Activated T-helper 2 cell treated with anti-CD3 and anti-CD28 coated beads, Interferon-gamma antibody, Interleukin-2, Interleukin-4, amounts not matched to agents 10 μg/mL and 5 μg/mL and 100 μg/mL, durations not matched to agents 14 hours and 24 hours and 36 hours (primary cell): ENCODE results near the gene PRKCA. TPM values are rescaled to one million over a fixed set of nuclear protein-coding genes. Genes with fewer than 3 reads are reported as not detected.

Source experiments
- DNase-seq: peaks from one replicate; pipeline ENCODE4 v3.0.0; 2021; ENCODE audit warnings: low spot score
- H3K27ac Mint-ChIP-seq: one replicate; pipeline ENCODE4 v1.8.0; 2021; ENCODE audit warnings: mixed read lengths
- H3K27me3 Mint-ChIP-seq: one replicate; pipeline ENCODE4 v1.8.0; 2021; ENCODE audit warnings: low read depth, mixed read lengths
- H3K36me3 Mint-ChIP-seq: one replicate; pipeline ENCODE4 v1.8.0; 2021; ENCODE audit warnings: low read depth, mixed read lengths
- H3K4me1 Mint-ChIP-seq: one replicate; pipeline ENCODE4 v1.8.0; 2021; ENCODE audit warnings: low read depth, mixed read lengths
- H3K4me3 Mint-ChIP-seq: one replicate; pipeline ENCODE4 v1.8.0; 2021; ENCODE audit warnings: low read depth, mild to moderate bottlenecking, moderate library complexity, mixed read lengths
- H3K9me3 Mint-ChIP-seq: one replicate; pipeline ENCODE4 v1.8.0; 2021; ENCODE audit warnings: mixed read lengths
- intact Hi-C: fragments of 100-400 bp; cut with micrococcal nuclease; formaldehyde crosslinking; loops from one replicate; pipeline ENCODE4 v1.15.1; 2023
- total RNA-seq: library from RNA; stranded (reverse); gene quantifications from 2 replicates; pipeline ENCODE4 v1.2.3, GENCODE V29; 2022

Gene PRKCA
- total RNA-seq, 1 donor from 2014 or later, result 268 TPM

GRCh38 chr17:66793814-66794213 lies 491.4 kb downstream of the PRKCA start:
- peaks cover 1% of the 10 kb centered on the region for H3K4me1 Mint-ChIP-seq
- no peaks in the 10 kb centered on the region for H3K27me3 Mint-ChIP-seq
- DNase-seq, result no peak
- peaks cover 18% of the 10 kb centered on the region for H3K9me3 Mint-ChIP-seq
- no peak overlapping the region for H3K4me3 Mint-ChIP-seq
- H3K27ac Mint-ChIP-seq, result no peak overlapping the region
- peaks cover 84% of the 10 kb centered on the region for H3K36me3 Mint-ChIP-seq
- intact Hi-C loops, result no loop called here

DNA sequence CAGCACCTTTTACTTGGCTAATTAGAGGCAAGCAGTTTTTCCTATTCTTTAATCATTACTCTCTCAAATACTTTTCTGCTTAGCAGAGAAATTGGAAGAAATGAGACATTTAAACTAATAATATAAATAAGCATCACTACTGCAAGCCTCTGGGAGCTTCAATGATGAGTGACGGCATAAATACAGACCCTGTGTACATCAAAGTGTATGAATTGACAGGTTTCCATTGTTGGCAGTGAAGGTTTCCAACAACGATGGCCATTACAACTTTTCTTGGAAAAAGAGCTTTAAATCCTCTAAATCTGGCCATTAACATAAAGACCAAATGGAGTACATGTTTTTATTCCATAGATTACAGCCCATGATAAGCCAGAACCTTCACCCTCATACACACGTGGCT lies 493.1 kb downstream of the PRKCA start:
- intact Hi-C loops, result no loop called here
- Mint-ChIP-seq H3K4me1 (peaks cover 1% of the 10 kb centered on the region), H3K4me3 (no peak overlapping the region), H3K27ac (no peak overlapping the region), H3K27me3 (no peaks in the 10 kb centered on the region), H3K9me3 (peaks cover 18% of the 10 kb centered on the region), H3K36me3 (peaks cover 80% of the 10 kb centered on the region)
- DNase-seq, result no peak

DNA sequence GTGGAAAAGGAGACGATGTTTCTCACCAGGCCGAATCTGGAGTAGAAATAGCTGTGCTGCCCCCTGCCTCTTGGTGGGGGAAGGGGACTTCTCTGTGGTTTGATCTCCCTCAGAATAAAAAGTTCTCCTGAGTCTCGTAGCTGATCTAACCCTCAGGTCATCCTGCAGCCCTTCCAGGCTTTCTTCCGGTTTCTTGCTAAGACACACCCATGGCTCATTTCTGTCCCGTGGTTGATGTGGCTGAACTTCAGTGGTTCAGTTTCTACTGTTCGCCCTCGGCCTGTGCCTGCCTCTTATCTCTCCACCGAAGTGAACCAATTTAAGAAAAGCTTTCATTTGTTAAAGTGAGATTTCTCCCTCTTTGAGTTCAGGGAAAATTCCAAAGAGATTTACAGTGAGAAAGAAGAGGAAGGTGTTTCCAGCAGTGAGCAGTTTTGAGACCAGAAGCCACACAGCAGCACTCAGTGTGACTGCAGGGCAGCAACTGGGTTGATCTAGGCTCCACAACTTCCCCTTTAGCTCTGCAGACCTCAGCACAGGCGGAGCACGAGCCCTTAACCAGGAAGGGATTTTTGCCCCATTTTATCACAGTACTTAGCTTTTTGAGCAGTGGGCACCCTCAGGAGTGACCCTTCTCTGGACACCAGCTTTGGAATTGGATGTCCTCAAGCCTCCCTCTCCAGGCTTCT lies 497.6 kb downstream of the PRKCA start:
- H3K36me3 Mint-ChIP-seq, result peaks cover 75% of the 10 kb centered on the region
- no peaks in the 10 kb centered on the region for H3K27me3 Mint-ChIP-seq
- H3K4me3 Mint-ChIP-seq, result no peak overlapping the region
- DNase-seq, result no peak
- intact Hi-C loops, result no loop called here
- no peaks in the 10 kb centered on the region for H3K4me1 Mint-ChIP-seq
- H3K9me3 Mint-ChIP-seq, result peaks cover 18% of the 10 kb centered on the region
- peak overlapping the region; percentile 38 for H3K27ac Mint-ChIP-seq

- H3K4me1 Mint-ChIP-seq, result peaks cover 10% of the 10 kb centered on the region
- no peak for DNase-seq
- H3K27me3 Mint-ChIP-seq, result no peaks in the 10 kb centered on the region
- intact Hi-C loops, result no loop called here
- no peak overlapping the region for H3K4me3 Mint-ChIP-seq
- peaks cover 71% of the 10 kb centered on the region for H3K36me3 Mint-ChIP-seq
- H3K27ac Mint-ChIP-seq, result no peak overlapping the region
- H3K9me3 Mint-ChIP-seq, result no peaks in the 10 kb centered on the region
These were observed 501.1 kb downstream of the PRKCA start for GRCh38 chr17:66803474-66803951.

GRCh38 chr17:66805567-66805966 lies 503.2 kb downstream of the PRKCA start:
- intact Hi-C loops, result no loop called here
- Mint-ChIP-seq H3K4me3 (no peak overlapping the region), H3K4me1 (peaks cover 10% of the 10 kb centered on the region), H3K27ac (no peak overlapping the region), H3K36me3 (peaks cover 64% of the 10 kb centered on the region), H3K9me3 (no peaks in the 10 kb centered on the region), H3K27me3 (no peaks in the 10 kb centered on the region)
- DNase-seq, result no peak

DNA sequence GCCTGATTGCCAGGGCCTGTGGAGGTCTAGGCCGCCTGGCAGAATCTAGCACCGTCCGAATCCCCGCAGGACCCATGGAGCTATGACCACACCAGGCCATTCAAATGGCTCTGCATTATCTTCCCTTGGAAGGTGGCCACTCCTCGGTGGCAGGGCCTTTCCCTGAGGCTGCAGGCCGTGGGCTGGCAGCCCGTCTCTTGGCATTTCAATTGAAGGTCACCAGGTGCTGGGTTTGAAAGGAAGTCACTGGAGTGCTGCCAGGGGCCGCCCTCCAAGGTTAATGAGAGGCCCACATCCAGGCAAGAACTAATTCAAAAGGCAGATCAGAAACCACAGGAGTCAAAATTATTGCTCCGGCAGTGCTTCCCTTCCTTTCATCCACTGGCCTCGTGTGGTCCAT lies 504.8 kb downstream of the PRKCA start:
- H3K9me3 Mint-ChIP-seq, result no peaks in the 10 kb centered on the region
- H3K27me3 Mint-ChIP-seq, result no peaks in the 10 kb centered on the region
- intact Hi-C loops, result no loop called here
- no peak for DNase-seq
- peaks cover 10% of the 10 kb centered on the region for H3K4me1 Mint-ChIP-seq
- peaks cover 55% of the 10 kb centered on the region for H3K36me3 Mint-ChIP-seq
- H3K27ac Mint-ChIP-seq, result no peak overlapping the region
- H3K4me3 Mint-ChIP-seq, result no peak overlapping the region

GRCh38 chr17:66809408-66809807 lies 507.0 kb downstream of the PRKCA start:
- intact Hi-C loops, result no loop called here
- Mint-ChIP-seq H3K27me3 (no peaks in the 10 kb centered on the region), H3K9me3 (no peaks in the 10 kb centered on the region), H3K4me3 (no peak overlapping the region), H3K4me1 (peaks cover 10% of the 10 kb centered on the region), H3K27ac (no peak overlapping the region), H3K36me3 (peaks cover 40% of the 10 kb centered on the region)
- DNase-seq, result no peak

GRCh38 chr17:66810951-66811682 lies 508.7 kb downstream of the PRKCA start:
- DNase-seq, result no peak
- Mint-ChIP-seq H3K4me3 (no peak overlapping the region), H3K27me3 (no peaks in the 10 kb centered on the region), H3K4me1 (peaks cover 7% of the 10 kb centered on the region), H3K36me3 (peaks cover 25% of the 10 kb centered on the region), H3K9me3 (no peaks in the 10 kb centered on the region), H3K27ac (no peak overlapping the region)
- intact Hi-C loops, result no loop called here

- H3K9me3 Mint-ChIP-seq, result no peaks in the 10 kb centered on the region
- intact Hi-C loops, result no loop called here
- H3K27me3 Mint-ChIP-seq, result no peaks in the 10 kb centered on the region
- DNase-seq, result no peak
- peaks cover 23% of the 10 kb centered on the region for H3K36me3 Mint-ChIP-seq
- H3K4me3 Mint-ChIP-seq, result no peak overlapping the region
- peaks cover 7% of the 10 kb centered on the region for H3K4me1 Mint-ChIP-seq
- H3K27ac Mint-ChIP-seq, result no peak overlapping the region
These were observed 509.3 kb downstream of the PRKCA start for GRCh38 chr17:66811683-66812054.

GRCh38 chr17:66812571-66812970 lies 510.2 kb downstream of the PRKCA start:
- Mint-ChIP-seq H3K4me1 (peaks cover 6% of the 10 kb centered on the region), H3K27me3 (no peaks in the 10 kb centered on the region), H3K4me3 (no peak overlapping the region), H3K36me3 (peaks cover 15% of the 10 kb centered on the region), H3K27ac (no peak overlapping the region), H3K9me3 (peaks cover 1% of the 10 kb centered on the region)
- no peak for DNase-seq
- intact Hi-C loops, result no loop called here

GRCh38 chr17:66813296-66813695 lies 510.9 kb downstream of the PRKCA start:
- no peak overlapping the region for H3K4me3 Mint-ChIP-seq
- peaks cover 1% of the 10 kb centered on the region for H3K4me1 Mint-ChIP-seq
- peaks cover 9% of the 10 kb centered on the region for H3K36me3 Mint-ChIP-seq
- DNase-seq, result no peak
- H3K9me3 Mint-ChIP-seq, result peaks cover 6% of the 10 kb centered on the region
- H3K27ac Mint-ChIP-seq, result no peak overlapping the region
- intact Hi-C loops, result no loop called here
- no peaks in the 10 kb centered on the region for H3K27me3 Mint-ChIP-seq

DNA sequence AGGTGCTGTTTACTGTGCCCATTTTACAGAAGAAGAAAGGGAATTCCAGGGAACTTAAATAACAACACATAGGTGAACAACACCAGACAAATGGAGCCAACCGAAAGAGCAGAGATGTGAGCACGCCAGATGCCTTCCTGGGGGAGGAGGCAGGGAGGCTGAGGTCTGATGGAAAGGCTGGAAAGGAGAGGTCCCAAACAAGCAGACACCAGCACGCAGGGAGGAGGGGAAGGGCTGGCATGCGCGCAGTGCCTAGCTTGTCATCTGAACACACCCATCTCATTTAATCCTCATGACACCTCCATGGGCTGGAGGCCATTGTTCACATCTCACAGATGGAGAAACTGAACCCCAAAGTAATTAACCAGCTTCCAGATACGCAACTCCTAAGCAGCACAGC lies 511.6 kb downstream of the PRKCA start:
- intact Hi-C loops, result no loop called here
- H3K36me3 Mint-ChIP-seq, result peaks cover 7% of the 10 kb centered on the region
- H3K27ac Mint-ChIP-seq, result no peak overlapping the region

DNA sequence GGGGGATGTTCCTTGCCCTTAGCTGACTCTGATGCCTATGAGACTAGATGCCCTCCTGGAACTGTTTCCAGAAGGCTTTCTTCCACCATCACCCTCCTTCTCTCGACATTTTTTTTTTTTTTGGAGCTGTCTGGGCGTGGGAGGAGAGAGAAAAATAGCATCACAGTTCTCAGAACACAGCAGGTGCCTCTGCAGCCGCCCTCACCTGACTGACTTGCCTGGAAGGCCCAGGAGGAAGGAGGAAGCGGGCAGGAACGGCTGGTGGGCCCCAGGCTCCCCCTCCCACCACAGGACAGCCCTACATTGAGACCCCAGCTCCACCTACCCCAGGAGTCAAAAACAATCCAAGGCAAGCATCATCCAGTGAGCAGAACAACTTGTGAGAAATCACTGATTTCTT lies 512.2 kb downstream of the PRKCA start:
- no peaks in the 10 kb centered on the region for H3K27me3 Mint-ChIP-seq
- no peak for DNase-seq
- intact Hi-C loops, result no loop called here
- no peak overlapping the region for H3K4me3 Mint-ChIP-seq
- peaks cover 7% of the 10 kb centered on the region for H3K36me3 Mint-ChIP-seq
- H3K27ac Mint-ChIP-seq, result no peak overlapping the region
- no peaks in the 10 kb centered on the region for H3K4me1 Mint-ChIP-seq
- H3K9me3 Mint-ChIP-seq, result peaks cover 8% of the 10 kb centered on the region

More for the DNA sequence above, 511.6 kb downstream of the PRKCA start:
- H3K9me3 Mint-ChIP-seq, result peaks cover 8% of the 10 kb centered on the region
- H3K27me3 Mint-ChIP-seq, result no peaks in the 10 kb centered on the region
- H3K4me1 Mint-ChIP-seq, result no peaks in the 10 kb centered on the region
- H3K4me3 Mint-ChIP-seq, result no peak overlapping the region
- no peak for DNase-seq
